ENCODE data around the gene AVEN. TPM values are rescaled to one million over a fixed set of nuclear protein-coding genes. Genes with fewer than 3 reads are reported as not detected.

The AVEN gene
- polyA plus RNA-seq, 2 of the 4 experiments (the other 2 are of a cell fraction) = 23.8 to 27.2 TPM

GRCh38 chr15:33839540-33839939 lies 199.5 kb downstream of the AVEN start:
- peaks cover 5% of the 10 kb centered on the region; the same call in 2 of the 3 replicates for H3K4me1 ChIP-seq

GRCh38 chr15:33837294-33837693 lies 201.7 kb downstream of the AVEN start:
- DNase-seq (ENCODE audit: low read depth in 1 of 2, low spot score in 1 of 2) (no peak), FAIRE-seq (no peak), ATAC-seq (no peak)
- WGBS (ENCODE audit: missing lambda C conversion rate) = 81% methylated on average over 1 of the region's 1 CpG
- no peak for TF ChIP-seq CBX8 (IDR thresholded peaks at IDR 0.05)
- TF ChIP-seq TFCP2L1 (CRISPR knock-in tag; IDR thresholded peaks at IDR 0.05) = no peak
- TF ChIP-seq GATA3 (IDR thresholded peaks at IDR 0.05; ENCODE audit: borderline replicate concordance) = no peak
- no peak for TF ChIP-seq HMGXB4 (CRISPR knock-in tag; IDR thresholded peaks at IDR 0.05; ENCODE audit: borderline replicate concordance)
- TF ChIP-seq HES2 (IDR thresholded peaks at IDR 0.05) = no peak
- TF ChIP-seq KDM5A (IDR thresholded peaks at IDR 0.05) = no peak
- POLR2A ChIA-PET = no interaction called here
- Histone ChIP-seq H3K9me3 (no peaks in the 10 kb centered on the region), H3K4me2 (no peak overlapping the region), H3K27ac (no peak overlapping the region), H3K4me1 (no peaks in the 10 kb centered on the region), H3K4me3 (no peak overlapping the region)
- CTCF ChIA-PET = interaction anchor here (1.1 to 1.2 kb wide), 2 partner anchors 104 to 107 kb away, joined by 3 read pairs; no protein-coding TSS in a partner anchor

More at GRCh38 chr15:33839540-33839939, 199.5 kb downstream of the AVEN start:
- Histone ChIP-seq H3K4me3 (no peak overlapping the region), H3K4me2 (no peak overlapping the region), H3K27ac (no peak overlapping the region), H3K9me3 (no peaks in the 10 kb centered on the region)
- TF ChIP-seq TFCP2L1 (CRISPR knock-in tag; IDR thresholded peaks at IDR 0.05) (no peak), HES2 (IDR thresholded peaks at IDR 0.05) (no peak), MYC (IDR thresholded peaks at IDR 0.05; ENCODE audit: borderline replicate concordance, low read length) (no peak), E2F6 (IDR thresholded peaks at IDR 0.05; ENCODE audit: borderline replicate concordance, low read depth) (no peak), EHMT2 (IDR thresholded peaks at IDR 0.05; ENCODE audit: low read depth) (no peak), EHF (CRISPR knock-in tag; IDR thresholded peaks at IDR 0.05) (no peak), BCL3 (IDR thresholded peaks at IDR 0.05) (no peak), CTCF (IDR thresholded peaks at IDR 0.05) (no peak), RNF2 (IDR thresholded peaks at IDR 0.05; ENCODE audit: borderline replicate concordance, low read depth) (no peak), CBX2 (IDR thresholded peaks at IDR 0.05; ENCODE audit: borderline replicate concordance, low read depth) (no peak)
- ChIA-PET CTCF (interaction anchor here (0.8 kb wide), 1 partner anchor 12 kb away, joined by 3 read pairs; no protein-coding TSS in a partner anchor), POLR2A (no interaction called here)
- ATAC-seq (no peak), DNase-seq (ENCODE audit: low read depth in 1 of 2, low spot score in 1 of 2) (no peak), FAIRE-seq (no peak)
- 65% methylated on average over 2 of the region's 2 CpGs for WGBS (ENCODE audit: missing lambda C conversion rate)

Data from A549 (cell line).